Central memory CD4-positive, alpha-beta T cell (primary cell): ENCODE measurements around the gene ANKDD1A.

ENCODE experiments used
- DNase-seq: peaks from one replicate; pipeline ENCODE4 v3.0.0; 2022

Gene ANKDD1A

GRCh38 chr15:64925335-64926330 lies 13.9 kb downstream of the ANKDD1A start:
- DNase-seq = no peak

DNA sequence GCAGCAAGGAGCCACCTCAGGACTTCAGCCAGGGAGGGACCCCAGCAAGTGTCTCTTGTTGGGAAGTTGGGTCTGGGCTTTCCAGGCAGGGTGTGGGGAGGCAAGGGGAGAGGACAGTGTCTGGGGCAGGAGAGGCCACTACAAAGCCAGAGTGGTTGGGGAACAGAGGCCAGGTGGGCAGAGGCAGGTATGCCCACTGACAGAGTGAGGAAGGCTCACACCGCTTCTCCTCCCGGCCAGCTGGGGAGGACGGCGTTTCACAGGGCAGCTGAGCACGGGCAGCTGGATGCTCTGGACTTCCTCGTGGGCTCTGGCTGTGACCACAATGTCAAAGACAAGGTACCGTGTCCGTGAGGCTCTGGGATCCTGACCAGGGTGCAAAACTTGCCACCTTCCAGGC lies 15.0 kb downstream of the ANKDD1A start:
- no peak for DNase-seq

DNA sequence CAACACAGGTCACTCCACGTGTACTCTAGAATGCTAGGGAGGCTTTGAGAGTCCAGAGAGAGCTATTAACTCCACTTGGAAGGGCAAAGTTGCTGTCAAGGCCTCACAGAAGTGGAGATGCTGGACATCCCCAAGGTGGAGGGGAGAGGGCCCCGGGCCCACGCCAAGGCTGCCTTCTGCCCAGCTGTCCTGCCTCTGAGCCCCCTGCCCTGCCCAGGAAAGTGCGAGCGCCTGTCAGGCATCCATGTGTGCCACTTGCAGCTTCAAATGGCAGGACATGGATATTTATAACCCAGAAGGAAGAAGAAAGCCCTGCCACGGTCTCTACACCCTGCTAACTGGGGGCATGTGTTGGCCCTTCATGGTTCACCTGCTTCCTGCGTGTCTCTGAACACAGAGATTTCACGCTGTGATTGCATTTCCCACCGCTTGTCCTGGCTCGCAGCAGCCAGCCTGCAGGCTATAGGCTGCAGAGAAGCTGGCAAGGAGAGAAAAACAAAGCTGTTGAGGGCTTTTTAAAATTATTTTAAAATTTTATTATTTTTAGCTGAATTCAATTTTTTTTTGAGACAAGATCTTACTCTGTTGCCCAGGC lies 17.0 kb downstream of the ANKDD1A start:
- DNase-seq = no peak

- DNase-seq = no peak
These were observed 18.4 kb downstream of the ANKDD1A start for GRCh38 chr15:64930019-64930652.

DNA sequence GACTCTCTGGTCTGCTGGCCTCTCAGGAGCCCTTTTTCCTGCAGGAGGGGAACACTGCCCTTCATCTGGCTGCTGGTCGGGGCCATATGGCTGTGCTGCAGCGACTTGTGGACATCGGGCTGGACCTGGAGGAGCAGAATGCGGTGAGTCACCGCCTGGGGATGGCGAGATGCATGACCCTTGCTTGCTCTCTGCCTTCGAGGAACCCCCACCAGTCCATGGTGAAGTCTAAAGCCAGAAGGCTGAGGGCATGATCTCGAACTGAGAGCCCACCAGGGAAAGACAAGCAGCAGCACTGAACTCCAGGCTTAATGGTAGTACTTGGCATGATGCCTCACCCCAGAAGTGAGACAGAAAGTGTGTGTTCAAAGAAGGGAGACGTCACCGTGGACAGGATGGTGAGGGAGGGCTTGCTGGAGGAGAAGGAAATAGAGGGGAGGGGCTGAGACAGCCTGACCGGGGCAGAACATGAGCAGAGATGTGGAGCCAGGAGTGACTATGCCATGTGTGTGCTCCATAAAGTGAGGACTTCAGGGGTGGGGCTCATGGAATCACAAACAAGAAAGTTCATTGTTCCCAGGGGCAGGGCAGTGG lies 19.2 kb downstream of the ANKDD1A start:
- DNase-seq = no peak

DNA sequence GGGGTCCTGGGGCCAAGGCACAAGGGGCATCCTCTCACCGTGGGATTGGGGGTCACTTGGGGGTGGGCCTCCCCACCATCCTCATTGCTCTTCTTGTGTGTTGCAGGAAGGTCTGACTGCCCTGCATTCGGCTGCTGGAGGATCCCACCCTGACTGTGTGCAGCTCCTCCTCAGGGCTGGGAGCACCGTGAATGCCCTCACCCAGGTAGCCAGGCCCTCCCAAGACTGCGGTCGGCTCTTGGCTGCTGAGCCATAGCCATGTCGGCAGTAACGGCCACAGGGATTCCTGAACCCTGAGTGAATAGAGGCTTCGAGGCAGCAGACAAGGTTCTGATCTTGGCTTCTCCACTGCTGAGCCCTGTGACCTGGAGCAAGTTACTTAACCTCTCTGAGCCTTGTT lies 19.7 kb downstream of the ANKDD1A start:
- DNase-seq = no peak

- DNase-seq = no peak
These were observed 22.3 kb downstream of the ANKDD1A start for GRCh38 chr15:64934023-64934422.

- no peak for DNase-seq
These were observed 26.5 kb downstream of the ANKDD1A start for GRCh38 chr15:64938192-64938591.

GRCh38 chr15:64942356-64942755 lies 30.7 kb downstream of the ANKDD1A start:
- no peak for DNase-seq

- no peak for DNase-seq
These were observed 32.0 kb downstream of the ANKDD1A start for GRCh38 chr15:64943512-64944225.

- no peak for DNase-seq
These were observed 33.3 kb downstream of the ANKDD1A start for GRCh38 chr15:64944961-64945360.

DNA sequence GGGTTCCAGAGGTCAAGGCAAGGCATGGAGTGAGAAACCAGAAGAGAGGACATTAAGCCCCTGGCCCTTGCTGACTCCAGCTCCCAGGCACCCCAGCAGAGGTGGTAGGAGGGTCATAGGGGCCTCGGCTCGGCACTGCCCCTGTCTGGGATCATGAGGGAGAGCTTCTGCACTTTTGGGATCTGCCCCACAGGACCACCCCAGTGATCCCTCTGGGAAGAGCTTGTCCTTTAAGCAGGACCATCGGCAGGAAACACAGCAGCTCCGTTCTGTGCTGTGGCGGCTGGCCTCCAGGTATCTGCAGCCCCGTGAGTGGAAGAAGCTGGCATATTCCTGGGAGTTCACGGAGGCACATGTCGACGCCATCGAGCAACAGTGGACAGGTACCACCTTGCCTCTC lies 35.5 kb downstream of the ANKDD1A start:
- DNase-seq = no peak

- DNase-seq = no peak
These were observed 37.2 kb downstream of the ANKDD1A start for GRCh38 chr15:64948916-64949315.

- DNase-seq = no peak
These were observed 37.9 kb downstream of the ANKDD1A start for GRCh38 chr15:64949383-64950186.

DNA sequence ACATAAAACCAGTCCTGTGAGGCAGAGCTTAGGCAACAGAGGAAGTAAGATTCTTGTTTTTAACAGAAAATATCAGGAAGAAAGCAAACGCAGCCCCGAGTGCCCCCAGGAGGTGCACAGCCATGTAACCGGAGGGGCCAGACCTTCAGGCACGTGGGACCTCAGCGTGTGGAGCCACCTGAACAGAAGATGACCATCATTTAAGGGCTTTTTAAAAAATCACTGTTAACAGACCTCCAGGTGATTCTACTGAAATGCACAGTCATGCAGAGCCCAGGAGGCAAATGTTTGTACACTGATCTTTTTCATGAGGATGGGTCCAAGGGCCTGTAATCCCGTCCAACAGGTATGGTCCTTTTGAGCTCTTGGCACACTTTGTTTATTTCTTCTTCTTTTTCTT lies 39.2 kb downstream of the ANKDD1A start:
- no peak for DNase-seq

GRCh38 chr15:64951777-64952418 lies 40.2 kb downstream of the ANKDD1A start:
- DNase-seq = no peak

GRCh38 chr15:64954395-64954794 lies 42.7 kb downstream of the ANKDD1A start:
- no peak for DNase-seq

DNA sequence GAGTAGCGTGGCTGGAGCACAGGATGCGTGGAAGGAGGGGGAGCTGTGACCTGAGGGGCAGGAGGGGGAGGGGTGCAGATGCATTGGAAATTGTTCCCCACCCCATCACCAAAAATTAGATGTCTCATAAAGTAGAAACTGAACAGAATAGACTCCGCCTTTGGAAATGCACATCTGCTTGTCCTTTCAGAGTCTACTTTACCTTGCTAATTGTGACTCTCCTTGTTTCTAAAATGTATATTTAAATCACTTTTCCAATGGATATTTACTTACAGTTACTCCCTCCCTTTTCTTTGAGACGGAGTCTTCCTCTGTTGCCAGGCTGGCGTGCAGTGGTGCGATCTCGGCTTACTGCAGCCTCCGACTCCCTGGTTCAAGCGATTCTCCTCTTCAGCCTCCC lies 47.4 kb downstream of the ANKDD1A start:
- no peak for DNase-seq

- no peak for DNase-seq
These were observed 48.5 kb downstream of the ANKDD1A start for GRCh38 chr15:64960153-64960552.

DNA sequence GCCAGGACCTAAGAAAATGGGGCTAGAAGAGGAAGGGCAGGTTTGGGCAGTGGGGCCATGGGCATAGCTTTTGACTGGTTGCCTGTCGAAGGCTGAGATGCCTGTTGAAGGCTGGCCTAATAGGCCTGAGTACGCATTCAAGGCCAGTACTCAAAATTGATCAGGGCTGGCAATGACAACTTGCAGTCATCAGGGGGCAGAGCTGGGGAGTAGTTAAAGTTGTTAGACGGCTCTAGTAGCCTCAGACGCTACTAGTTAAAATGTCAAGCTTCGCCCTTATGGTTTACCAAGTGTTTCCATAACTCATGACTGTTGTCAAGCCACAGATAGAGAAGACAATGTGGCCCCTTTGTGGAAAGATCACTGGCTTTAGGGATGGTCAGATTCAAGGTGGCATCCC lies 49.3 kb downstream of the ANKDD1A start:
- no peak for DNase-seq

DNA sequence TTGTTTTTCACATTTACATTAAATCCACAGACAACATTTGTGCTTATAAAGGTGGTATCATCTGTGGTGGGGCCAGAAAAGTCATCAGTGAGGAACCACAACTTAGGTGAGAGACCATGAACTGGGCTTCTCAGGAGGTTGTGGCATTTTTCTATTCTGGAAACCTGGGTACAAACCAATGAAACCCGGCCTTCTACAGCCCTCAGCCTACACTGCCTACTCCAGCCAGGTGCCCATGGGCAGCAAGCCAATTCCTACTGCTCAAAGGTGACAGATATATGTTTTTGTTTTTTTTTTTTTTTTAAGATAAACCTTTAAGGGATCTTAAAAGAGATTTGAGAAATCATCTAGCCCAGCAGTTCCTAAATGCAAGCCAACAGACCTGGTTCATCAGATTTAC lies 57.7 kb downstream of the ANKDD1A start:
- no peak for DNase-seq
